ENCODE measurements around the gene RSU1.
A peak's percentile ranks its signal among the peaks of the same experiment; 100 is the strongest.

The RSU1 gene

DNA sequence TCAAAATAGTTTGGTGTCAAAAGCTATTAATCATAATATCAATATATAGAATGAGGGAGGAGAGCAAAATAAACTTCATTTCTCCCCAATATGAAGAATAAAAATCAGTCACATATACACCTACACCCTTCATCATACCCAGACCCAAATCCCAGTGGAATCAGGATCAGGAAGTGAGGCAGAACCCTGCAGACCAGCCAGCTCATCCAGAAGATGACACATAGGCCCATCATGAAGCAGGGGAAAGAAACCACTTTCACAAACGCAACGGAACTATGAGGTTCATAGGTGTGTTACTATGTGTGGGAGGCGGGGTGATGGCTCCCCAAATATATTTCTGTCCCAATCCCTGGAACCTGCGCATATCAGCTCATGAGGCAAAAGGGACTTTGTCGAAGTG, 89.0 kb downstream of the RSU1 start:
- no peak for DNase-seq

DNA sequence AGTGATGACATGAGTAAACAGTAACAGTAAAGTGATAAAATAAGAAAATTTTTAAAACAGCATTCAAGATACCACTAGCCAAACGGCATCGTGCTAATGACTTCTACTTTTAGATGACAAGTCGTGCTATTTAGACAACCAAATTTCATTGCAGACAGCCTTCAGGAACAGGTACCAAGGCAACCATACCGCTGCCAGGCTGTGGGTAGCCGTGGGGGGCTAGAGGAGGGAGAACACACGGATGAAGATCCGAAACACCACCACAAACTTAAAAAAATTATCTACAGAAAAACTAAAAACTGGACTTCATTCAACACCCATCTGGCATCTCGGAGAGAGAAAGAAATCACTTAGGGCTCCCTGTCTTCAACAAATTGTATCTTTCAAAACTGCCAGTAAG, 89.6 kb downstream of the RSU1 start:
- DNase-seq, result no peak

DNA sequence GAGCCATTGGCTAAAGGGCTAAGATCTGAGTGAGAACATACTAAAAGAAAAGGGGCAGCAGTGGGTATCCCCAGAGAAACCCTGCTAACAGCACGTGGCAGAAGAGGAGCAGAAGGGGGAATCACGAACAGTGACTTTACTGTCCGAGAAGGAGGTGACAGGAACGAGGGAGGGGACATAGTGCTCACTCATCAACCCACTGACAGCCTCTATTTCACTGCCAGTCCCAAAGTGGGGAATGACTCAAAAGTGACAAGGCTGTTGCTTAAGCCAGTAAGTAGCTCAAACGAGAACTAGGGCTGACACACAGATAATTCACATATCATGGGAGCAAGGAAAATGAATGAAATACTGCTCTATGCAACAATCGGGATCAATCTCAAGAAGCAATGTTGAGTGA, 92.7 kb downstream of the RSU1 start:
- DNase-seq, result no peak

DNA sequence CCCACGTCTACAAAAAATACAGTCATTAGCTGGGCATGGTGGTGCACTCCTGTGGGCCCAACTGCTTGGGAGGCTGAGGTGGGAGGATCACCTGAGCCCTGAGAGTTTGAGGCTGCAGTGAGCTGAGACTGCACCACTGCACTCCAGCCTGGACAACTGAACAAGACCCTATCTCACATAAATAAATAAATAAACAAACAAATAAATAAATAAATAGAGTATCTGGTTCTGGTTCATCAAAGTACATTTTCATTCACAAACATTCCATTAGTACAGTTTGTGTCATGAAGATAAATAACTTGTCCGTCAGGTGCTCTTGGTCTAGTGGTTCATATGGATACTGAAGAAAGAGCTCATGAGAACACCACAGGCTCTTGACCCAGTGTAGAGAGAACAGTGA, 96.4 kb downstream of the RSU1 start:
- DNase-seq, result no peak

DNA sequence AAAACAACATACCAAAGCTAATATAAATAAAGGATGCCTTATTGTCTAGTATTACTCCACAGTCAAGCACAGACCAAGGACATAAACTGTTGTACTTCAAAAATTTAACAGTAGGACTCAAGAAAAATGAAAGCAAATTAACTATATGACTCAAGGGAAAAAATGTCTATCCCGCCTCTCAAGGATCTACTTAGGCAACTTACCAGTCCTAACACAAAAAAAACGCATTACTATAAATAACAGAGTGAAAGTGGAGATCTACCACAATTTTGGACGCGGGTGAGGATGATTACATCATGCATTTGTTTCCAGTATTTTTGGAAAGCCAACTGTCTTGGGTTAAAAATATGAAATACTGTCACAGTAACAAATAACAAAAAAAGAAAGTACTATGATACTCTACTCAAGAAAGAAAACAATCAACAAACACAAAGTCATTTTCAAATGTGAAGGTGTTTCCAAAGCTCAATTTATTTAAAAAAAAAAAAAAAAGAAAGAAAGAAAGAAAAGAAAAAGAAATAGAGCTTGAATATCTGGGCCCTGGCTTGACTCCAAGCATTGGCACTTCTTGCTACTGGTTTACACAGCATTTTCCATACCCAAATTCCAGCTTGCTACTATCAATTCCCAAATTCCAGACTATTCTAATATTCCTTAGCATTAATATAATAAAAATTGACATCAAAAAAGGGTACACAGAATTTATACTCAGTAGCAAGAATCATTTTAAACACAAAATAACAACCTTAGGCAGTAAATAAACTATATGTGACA, 99.4 kb downstream of the RSU1 start:
- no peak for DNase-seq

DNA sequence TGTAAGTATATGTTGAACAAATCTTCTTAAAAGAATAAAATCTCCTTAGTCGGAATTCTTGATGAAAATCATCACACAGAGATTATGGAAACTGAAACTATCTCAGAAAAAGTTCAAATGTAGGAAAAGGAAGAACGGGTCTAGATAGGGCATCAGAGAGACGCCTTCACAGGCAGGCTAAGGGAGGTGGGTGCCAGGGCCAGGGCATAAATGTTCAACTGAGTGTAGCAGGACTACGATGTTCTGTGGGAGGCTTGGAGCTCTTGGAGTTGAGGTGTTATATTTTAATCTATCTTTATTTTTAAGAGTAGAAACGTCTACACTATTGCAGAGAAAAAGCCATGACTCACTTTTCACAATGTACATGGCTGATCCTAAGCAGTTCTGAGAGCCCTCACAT, 101.2 kb downstream of the RSU1 start:
- DNase-seq, result no peak

DNA sequence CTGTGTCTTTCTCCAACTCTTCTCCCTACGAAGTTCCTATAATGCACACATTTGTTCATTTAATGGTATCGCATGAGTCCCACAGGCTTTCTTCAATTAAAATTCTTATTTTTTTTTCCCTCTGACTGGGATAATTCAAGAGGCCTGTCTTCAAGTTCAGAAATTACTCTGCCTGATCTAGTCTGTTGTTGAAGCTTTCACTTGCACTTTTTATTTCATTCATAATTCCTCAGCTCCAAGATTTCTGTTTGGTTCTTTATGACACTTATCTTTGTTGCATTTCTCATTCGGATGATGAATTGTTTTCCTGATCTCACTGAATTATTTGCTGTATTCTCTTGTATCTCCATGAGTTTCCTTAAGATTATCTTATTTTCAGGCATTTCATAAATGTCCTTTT, 103.9 kb downstream of the RSU1 start:
- DNase-seq, result no peak

DNA sequence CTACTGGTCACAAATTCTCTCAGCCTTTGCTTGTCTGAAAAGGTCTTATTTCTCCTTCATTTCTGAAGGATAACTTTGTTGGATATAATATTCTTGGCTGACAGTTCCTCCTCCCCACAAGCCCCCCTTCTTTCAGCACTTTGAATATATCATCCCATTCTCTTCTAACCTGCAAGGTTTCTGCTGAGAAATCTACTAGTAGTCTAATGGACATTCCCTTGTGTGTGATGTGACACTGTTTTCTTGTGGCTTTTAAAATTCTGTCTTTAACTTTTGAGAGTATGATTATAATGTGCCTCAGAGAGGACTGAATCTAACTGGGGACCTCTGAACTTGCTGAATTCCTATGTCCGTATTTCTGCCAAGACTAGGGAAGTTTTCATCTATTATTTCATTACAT, 104.3 kb downstream of the RSU1 start:
- DNase-seq, result no peak

DNA sequence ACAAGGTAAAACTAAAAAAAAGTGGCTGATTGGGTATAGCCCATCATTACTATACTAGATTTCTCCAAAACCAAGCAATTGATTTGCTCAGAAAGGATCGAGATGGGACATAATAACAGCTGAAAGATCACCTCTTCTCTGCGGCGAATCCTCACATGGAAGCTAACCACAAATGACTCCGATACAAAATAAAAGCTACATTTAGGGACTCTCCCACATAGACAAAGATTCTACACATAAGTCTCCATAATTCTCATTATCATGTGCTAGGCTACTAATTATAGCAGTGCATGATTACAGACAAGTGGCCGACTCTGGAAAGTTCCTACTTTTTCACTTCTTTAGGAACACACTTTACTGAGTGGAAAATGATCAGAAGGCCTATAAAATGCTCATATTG, 116.9 kb downstream of the RSU1 start:
- DNase-seq, result no peak

DNA sequence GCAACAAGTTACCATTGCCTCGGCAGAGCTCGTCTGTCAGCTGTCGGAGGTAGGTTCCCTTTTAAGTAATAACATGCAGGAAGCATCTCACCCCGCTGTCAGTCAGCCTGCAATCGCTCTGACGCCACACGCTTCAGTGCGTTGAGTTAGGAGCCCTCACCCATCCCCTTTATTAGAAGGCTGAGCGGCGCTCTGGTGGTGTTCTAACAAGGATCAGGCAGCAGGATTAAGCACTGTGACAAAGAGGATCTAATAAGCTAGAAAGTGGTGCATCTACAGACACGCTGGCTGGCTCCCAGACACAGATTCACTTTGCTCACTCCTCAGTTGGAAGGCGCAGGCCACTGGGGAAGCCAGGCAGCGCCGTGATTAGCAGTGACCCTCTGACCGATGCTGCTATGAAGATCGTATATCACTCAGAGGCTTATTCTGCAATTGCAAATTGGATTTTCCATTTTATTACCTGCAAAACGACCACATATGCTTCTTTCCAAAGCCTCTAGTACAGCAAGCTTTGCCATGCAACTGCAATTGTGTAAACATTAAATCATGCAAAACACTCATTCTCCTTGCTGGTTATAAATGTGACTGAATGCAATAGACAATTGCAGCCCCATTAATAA, 117.7 kb downstream of the RSU1 start:
- DNase-seq, result no peak

DNA sequence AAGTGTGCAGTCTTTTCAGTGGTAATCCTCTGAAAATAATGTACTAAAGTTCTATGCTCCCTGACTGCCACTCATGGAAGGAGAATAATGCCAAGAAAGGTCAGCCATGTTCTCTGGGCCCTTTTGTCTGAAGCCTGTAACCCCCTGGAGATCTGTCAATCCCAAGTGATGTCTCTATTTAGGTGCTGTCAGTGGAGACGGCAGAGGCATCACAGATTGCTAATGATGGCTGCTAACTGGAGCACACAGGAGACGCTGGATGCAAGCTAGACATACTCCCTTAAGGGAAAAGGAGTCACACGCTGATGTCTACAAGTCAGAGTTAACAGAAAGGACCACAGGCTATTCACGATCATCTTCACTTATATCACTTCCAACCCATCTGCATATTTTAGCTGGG, 118.8 kb downstream of the RSU1 start:
- no peak for DNase-seq

DNA sequence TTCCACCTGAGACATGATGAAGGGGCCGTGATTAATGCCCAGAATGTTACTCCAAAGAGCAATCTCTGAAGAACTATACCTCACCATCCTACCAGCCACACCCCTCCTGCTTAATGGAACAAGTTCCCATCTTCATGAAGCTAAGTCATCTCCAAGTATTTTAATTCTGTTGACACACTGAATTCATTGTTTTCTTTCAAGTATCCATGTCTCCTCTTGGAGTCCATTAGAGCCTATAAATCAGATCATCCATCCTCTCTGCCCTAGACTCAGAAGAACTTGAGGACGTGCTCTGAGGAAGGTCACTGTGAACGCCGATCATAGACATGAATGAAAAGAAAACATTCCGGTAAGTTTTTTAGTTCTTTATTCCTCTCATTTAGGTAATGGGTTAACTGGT, 126.8 kb downstream of the RSU1 start:
- DNase-seq, result peak; percentile 50

DNA sequence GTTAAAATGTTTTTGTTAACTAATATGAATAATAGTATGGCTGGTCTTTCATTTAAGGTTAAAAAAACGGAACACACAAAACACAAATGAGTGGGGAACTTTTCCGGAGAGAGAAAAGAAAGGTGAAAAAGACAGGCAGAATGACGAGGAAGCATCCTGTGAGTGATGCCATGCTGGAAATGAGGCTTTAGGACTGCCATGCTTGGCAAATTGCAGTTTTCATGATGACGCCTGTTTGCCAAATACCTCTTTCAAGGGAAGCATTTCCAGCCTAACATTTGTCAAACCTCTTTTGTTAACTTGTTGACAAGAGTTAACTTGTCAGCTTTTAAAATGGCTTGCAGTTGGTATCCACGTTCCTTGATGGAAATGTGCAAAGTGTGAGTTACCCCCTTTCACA, 127.5 kb downstream of the RSU1 start:
- DNase-seq, result no peak

DNA sequence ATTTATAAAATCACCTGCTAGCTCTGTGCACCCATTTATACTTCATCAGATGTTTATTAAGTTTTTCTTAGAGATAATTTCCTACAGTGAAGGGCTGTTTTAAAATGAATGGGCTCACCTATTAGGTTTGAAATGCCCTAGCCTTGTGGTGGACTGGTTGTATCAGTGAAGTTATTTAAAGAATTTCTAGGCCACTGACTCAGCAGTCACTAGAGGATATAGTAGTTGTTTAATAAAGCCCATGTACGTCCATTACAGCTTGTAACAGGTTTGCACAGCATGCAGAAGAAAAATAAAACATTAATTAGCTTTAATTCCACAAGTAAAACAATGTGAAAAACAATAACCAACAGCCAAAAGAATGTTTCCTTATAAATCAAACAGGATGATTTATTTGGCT, 128.0 kb downstream of the RSU1 start:
- DNase-seq, result no peak

DNA sequence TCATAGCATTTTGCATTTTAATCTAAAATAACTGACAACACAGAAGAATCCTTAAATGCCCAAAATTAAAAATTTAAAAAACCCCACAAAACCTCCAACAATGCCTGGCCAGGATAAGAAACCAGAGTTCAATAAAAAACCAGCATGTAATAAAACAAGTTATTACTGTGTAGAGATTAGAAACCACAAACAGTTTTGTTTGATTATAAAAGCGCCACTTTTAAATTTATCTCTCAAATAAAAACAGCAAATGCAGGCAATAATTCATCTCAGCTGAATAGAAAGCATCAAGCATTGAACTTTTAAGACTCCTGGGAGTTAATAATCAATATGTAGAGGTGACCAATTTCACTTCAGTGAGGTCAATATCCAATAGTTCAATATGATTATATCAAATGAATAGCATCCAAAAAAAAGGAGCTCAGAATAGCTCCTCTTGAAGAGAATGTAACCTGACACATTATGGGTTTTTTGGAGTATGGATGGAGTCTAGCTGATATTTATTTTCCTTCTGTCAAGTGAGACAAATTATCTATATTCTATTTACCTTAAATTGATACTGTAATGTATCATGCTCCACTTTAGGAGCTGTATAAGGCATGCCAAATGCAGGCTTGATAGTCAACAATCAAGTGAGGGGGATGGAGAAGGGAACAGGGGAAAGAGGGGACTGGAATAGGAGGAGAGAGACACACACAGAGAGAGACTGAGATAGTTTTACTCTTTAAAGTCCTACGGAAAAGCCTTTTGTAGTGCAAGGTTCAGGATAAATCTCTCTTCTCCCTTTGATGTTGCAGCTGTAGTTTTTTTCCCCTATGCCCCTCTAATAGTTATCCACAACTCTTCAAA, 130.9 kb downstream of the RSU1 start:
- DNase-seq, result no peak

DNA sequence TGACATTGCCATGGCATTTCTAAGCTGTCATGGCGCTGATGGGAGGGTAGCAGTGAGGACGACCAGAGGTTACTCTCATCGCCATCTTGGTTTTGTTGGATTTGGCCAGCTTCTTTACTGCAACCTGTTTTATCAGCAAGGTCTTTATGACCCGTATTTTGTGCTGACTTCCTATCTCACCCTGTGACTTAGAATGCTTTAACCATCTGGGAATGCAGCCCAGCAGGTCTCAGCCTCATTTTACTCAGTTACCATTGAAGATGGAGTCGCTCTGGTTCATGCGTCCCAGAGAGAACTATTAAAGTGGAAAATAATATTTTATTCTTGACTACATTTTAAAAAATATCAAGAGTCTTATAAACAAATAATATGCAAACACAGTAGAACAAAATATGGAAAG, 131.7 kb downstream of the RSU1 start:
- DNase-seq, result no peak

DNA sequence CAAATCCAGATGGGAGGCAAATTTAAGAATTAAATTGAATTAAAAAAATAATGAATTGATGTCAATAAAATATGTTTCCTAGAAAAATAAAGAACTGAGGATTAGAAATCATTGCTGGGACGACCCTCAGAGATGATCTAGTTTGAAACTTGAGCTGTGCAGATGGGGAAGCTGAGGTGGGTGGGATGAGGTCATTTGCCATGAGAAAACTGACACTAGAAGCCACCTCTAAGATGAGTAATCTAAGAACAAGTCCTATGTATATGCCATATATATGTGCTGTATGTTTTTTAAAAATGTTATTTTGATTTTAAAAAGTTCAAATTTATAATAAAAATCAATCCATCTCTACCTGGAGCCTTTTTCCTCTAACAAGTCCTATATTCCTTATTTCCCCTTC, 135.7 kb downstream of the RSU1 start:
- no peak for DNase-seq

DNA sequence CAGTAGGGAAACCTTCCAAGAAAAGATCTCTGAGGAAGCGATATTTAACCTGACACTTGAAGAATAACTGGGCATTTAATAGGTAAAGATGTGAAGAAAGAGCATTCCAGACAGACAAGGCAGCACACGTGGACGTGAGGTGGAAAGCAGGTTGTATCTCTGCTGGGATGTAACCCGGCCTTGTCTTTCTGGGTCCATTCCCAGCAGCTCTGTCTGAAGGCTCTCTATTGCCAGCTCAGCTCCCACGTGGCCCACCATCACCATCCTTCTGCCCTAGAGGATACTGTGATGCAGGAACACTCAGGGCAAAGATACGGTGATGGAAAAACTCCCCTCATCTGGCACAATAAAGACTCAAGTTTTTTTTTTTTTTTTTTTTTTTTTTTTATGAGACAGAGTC, 137.7 kb downstream of the RSU1 start:
- DNase-seq, result no peak

DNA sequence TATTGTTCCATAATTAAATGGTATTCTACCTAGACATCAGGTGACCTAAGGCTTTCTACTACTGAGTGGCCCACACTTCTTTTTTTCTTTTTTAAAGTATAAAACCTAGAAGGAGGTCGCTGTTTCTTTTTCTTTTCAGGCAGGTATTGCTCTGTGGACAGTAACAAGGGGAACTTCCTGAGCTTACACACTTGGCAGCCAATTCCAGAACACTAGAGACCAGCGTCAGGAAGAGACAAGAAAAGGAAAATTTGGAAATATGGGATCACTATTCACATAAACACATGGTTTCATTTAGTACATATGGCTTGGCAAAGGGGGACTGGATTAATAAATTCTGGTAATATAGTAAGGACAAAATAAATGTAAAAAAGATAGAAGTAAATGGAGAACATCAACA, 141.9 kb downstream of the RSU1 start:
- DNase-seq, result no peak

DNA sequence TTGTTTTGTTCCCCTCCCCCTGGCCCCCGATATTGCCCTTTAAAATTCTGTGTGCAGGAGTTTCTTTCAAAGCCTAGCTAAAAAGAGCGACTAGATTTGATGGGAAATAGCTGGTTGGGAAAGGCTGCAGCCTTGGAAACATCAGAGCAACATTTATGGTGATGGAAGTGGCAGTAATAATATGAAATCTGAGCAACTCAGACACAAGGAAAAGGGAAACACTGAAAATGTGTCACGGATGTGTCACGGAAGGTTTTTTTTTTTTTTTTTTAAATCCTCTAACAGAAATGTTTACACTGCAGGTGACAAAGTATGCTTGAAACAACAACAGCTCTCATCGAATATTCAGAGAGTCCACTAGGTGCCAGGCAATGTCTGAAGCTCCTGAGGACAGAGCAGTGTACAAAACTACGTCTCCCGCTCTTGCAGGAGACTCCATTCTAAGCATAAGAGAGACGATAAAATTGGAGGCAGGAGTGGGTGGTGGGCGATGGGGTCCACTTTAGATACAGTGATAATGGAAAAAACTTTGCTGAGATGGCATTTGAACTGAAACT, 143.0 kb downstream of the RSU1 start:
- no peak for DNase-seq

DNA sequence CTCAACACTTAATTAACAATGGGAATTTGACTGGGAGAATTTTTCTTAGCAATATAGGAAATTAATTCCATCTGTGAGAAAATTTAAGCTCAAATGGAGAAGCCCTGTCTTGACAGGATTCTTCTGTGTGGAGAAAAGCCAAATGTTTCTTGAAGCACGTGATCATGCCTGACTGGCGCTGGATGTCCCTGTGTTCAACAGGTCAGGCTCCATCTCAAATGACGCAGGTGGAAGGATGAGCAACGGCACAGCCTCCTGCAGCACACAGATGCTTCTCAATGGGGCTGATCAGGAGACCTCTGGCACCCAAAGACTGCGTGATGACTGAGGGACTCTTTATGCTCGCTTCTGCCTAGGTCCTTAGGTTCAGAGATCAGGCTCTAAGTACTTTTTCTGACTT, 143.8 kb downstream of the RSU1 start:
- peak; percentile 31 for DNase-seq

DNA sequence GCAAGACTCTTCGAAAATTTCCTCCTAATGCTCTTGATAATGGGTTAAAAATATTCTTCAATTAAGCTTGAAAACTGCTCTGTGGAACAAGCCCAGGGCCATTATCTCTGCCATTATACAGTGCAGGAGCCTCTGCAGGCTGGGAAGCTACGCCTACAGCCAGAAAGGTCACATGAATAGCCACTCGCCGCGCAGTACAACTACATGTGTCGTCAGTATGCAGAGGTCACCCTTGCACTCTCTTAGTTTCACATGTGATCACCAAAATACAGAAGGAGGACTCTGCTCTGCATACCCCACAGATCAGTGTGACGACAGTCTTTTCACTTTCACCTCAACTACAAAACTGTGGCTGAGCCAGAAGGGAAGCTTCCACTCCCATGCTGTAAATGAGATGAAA, 153.8 kb downstream of the RSU1 start:
- no peak for DNase-seq

DNA sequence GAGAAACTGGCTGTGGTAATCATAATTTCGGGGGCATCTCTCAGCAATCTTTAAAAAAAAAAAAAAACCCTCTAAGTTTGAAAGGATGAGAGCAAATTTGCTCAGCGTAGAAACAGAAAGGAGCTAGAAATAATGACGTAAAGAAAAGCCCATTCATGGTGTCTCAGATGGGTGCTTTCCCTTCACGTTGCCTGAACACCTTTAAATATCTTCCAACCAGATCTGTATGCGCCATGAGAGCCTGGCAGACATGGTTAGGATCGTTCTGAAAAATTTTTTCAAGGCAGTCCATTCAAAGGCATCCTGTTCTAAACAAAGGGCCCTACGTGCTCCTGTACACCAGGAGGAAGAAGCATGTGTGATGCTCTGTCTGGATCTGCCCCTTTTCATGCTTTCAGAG, 154.3 kb downstream of the RSU1 start:
- DNase-seq, result no peak

DNA sequence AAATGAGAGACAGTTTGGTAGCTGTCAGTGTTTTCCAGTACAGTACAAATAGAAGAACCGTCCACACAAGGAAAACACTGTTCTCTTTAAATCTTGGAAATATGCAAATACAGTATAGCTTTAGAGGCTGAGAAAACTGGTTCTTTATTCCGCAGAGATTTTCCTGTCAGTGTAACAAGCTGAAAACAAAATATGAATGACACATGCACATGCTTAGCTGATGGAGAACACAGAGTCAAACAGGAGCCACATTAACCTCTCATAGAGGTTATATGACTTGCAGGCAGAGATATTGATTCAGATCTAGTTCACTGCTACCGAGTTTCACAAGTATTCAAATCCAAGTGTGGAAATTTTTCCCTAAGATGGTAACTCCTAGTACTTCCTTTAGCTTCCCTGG, 160.3 kb downstream of the RSU1 start:
- DNase-seq, result no peak
